Stomach (tissue), 9 donors: Measurements from ENCODE around the gene ANGPTL2. TPM values are rescaled to one million over a fixed set of nuclear protein-coding genes. Genes with fewer than 3 reads are reported as not detected.

Experiments used
- DNase-seq, 2 donors: peaks; one replicate each; pipeline versions ENCODE4 v3.0.0 to v3.0.0-alpha.2; 2013 to 2019
- H3K27ac ChIP-seq, 5 donors: fragments of 200-600 bp in 4 of 5; sonication (generic) in 4 of 5; one replicate each; pipeline ENCODE4 v1.5.1; 2013 to 2019; ENCODE audit warnings: mild to moderate bottlenecking in 1 of 5, moderate library complexity in 1 of 5
- H3K27me3 ChIP-seq, 3 donors: fragments of 200-600 bp; sonication (generic); one replicate each; pipeline ENCODE4 v1.5.1; 2017 to 2019; ENCODE audit warnings: mixed run types in 1 of 3
- H3K36me3 ChIP-seq, 4 donors: fragments of 200-600 bp; sonication (generic); 1 replicate in 3 of 4; 2 replicates in 1 of 4; pipeline ENCODE4 v1.5.1; 2016 to 2019
- H3K4me1 ChIP-seq, 4 donors: fragments of 200-600 bp; sonication (generic); one replicate each; pipeline ENCODE4 v1.5.1; 2016 to 2019
- H3K4me3 ChIP-seq, 4 donors: fragments of 200-600 bp; sonication (generic) in 3 of 4; one replicate each; pipeline ENCODE4 v1.5.1; 2016 to 2019; ENCODE audit warnings: mild to moderate bottlenecking in 1 of 4
- H3K9me3 ChIP-seq, 4 donors: fragments of 200-600 bp; sonication (generic); one replicate each; pipeline ENCODE4 v1.5.1; 2016 to 2019
- EP300 ChIP-seq: sonication (generic); formaldehyde crosslinking; IDR thresholded peaks from one replicate; pipeline ENCODE4 v1.6.1; 2017; ENCODE audit warnings: antibody characterized with exemption
- POLR2A ChIP-seq, 4 donors: fragments of 450-650 bp; IDR thresholded peaks; one replicate each; pipeline ENCODE4 v1.6.1; 2016; ENCODE audit warnings: antibody characterized with exemption in 4 of 4, control low read depth in 2 of 4, mild to moderate bottlenecking in 1 of 4, moderate library complexity in 1 of 4
- POLR2AphosphoS5 ChIP-seq, 3 donors: sonication (generic); formaldehyde crosslinking; IDR thresholded peaks; one replicate each; pipeline ENCODE4 v1.6.1; 2016; ENCODE audit warnings: antibody characterized with exemption in 3 of 3
- WGBS, 5 donors: extraction: QIAGEN DNeasy Blood & Tissue Kit in 3 of 5; methylation state at CpG; one replicate each; pipeline versions ENCODE4 v1.1.5 to v1.1.7; 2013 to 2018; 5-methylcytosine and 5-hydroxymethylcytosine counted together
- intact Hi-C: fragments of 100-400 bp; cut with DNase I; formaldehyde crosslinking; loops from one replicate; pipeline ENCODE4 v1.15.1; 2023; ENCODE audit warnings: low total_unique reads
- polyA plus RNA-seq, 3 donors: library from polyadenylated mRNA; stranded (reverse); fragments of 200-250 nt; gene quantifications; one replicate each; pipeline ENCODE4 v1.2.3, GENCODE V29; 2013
- total RNA-seq, 5 donors: library from RNA; depleted of rRNA; stranded (reverse); fragments of >200 nt; gene quantifications; one replicate each; pipeline versions ENCODE4 v1.1.0 to v1.2.3, GENCODE V29; 2014 to 2016
- TF ChIP-seq, protein P1 (sequence below), 7 experiments: fragments of 450-650 bp in 4 of 7; fragments of 200-600 bp in 3 of 7; sonication (generic) in 3 of 7; IDR thresholded peaks; one replicate each; pipeline ENCODE4 v1.5.1; 2016 to 2019; ENCODE audit warnings: antibody characterized with exemption in 7 of 7, control low read depth in 2 of 7, mild to moderate bottlenecking in 1 of 7
- donor health status: healthy with polysubstance abuse.
- donor health status: Bipolar disorder and iron deficiency.
- donor health status: healthy.

The ANGPTL2 gene
- total and polyA plus RNA-seq, 8 donors: 5.7 to 26.3 (median 10.2) TPM

DNA sequence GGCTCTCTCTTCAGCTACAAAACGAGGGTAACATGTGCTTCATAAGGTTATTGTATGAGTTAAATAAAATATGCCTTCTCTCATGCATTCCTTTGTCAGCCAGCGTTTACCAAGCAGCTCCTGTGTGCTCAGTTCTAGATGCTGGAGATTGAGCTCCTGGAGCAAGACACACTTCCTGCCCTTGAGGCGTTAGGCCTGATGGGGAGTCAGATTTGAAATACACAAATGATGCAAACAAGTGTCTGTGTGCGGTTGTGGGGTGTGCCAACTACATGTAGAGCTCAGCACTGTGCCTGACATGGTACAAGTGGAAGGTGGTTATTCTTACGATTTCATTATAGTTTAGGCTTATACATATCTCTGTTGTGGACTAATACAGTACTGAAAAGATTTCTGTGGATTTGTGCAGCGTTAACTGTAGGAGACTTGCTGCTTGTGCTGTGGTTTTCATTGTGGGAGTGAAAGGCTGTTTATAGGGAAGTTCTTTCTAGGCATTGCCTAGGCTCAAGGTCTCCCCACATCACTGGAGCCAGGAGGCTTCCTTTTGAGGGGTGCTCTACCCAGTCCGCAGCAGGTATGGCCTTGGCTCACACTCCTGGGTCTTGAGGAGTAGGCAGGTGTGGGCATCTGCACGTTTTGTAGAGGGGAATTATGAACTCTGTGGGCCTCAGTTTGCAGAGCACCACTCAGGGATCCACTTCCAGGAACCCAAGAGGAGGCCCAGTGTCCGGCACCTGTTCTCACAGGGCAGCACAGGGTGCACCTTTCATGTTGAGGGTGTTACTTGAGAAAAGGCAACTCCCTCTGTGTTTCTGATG lies 39.8 kb upstream of the ANGPTL2 start:
- 60 to 65% (median 64%) methylated on average over 6 to 9 of the region's 9 CpGs for WGBS, 5 donors
- Histone ChIP-seq H3K27ac (peak overlapping the region in 2 of 5 donors; percentile 6 to 15), H3K4me3 (no peak overlapping the region), H3K27me3 (no peaks in the 10 kb centered on the region), H3K36me3 (peaks cover 0 to 7% (median 2%) of the 10 kb centered on the region in 4 donors), H3K9me3 (no peaks in the 10 kb centered on the region), H3K4me1 (peaks cover 0 to 22% (median 10%) of the 10 kb centered on the region in 4 donors)
- intact Hi-C loops: no loop called here
- no peak for TF ChIP-seq POLR2AphosphoS5 (IDR thresholded peaks at IDR 0.05)
- TF ChIP-seq, protein P1, sequence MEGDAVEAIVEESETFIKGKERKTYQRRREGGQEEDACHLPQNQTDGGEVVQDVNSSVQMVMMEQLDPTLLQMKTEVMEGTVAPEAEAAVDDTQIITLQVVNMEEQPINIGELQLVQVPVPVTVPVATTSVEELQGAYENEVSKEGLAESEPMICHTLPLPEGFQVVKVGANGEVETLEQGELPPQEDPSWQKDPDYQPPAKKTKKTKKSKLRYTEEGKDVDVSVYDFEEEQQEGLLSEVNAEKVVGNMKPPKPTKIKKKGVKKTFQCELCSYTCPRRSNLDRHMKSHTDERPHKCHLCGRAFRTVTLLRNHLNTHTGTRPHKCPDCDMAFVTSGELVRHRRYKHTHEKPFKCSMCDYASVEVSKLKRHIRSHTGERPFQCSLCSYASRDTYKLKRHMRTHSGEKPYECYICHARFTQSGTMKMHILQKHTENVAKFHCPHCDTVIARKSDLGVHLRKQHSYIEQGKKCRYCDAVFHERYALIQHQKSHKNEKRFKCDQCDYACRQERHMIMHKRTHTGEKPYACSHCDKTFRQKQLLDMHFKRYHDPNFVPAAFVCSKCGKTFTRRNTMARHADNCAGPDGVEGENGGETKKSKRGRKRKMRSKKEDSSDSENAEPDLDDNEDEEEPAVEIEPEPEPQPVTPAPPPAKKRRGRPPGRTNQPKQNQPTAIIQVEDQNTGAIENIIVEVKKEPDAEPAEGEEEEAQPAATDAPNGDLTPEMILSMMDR (IDR thresholded peaks at IDR 0.05): no peak
- TF ChIP-seq POLR2A (IDR thresholded peaks at IDR 0.05): no peak
- no peak for TF ChIP-seq EP300
- peak in 1 of 2 donors; percentile 11 for DNase-seq

DNA sequence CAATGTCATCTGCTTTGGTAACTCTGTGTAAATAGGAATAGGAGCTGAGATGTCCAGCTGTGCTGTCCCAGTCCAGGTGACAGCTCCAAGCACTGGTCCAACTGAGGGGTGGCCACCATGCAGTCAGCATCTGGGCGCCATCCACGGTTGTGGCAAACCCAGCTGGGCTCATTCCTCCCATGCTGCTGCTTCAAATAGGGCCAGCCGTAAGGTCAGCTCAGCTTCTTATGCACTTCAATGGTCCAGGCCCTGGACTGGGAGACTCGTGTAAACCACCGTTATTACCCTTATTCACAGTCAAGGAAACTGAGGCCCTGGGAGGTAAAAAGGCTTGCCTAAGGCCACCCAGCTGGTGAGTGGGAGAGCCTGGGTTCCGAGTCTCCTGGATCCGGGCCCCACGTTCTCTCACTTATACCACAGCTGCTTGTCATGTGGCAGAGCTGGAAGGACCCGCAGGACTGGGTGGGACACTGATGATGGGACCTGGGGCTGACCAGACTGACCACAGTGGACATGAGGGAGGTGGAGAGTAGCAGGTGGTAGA lies 38.7 kb upstream of the ANGPTL2 start:
- H3K27me3 ChIP-seq: no peaks in the 10 kb centered on the region
- TF ChIP-seq EP300 (no peak), POLR2AphosphoS5 (IDR thresholded peaks at IDR 0.05) (no peak), POLR2A (IDR thresholded peaks at IDR 0.05) (no peak)
- TF ChIP-seq, protein P1 (IDR thresholded peaks at IDR 0.05): no peak
- WGBS, 5 donors: 94 to 98% (median 97%) methylated on average over 6 to 9 of the region's 9 CpGs
- DNase-seq: peak in 1 of 2 donors; percentile 17
- H3K27ac ChIP-seq: peak overlapping the region in 1 of 5 donors; percentile 55
- H3K36me3 ChIP-seq: no peaks in the 10 kb centered on the region
- no peaks in the 10 kb centered on the region for H3K9me3 ChIP-seq
- H3K4me3 ChIP-seq: no peak overlapping the region
- peaks cover 0 to 22% (median 10%) of the 10 kb centered on the region in 4 donors for H3K4me1 ChIP-seq
- intact Hi-C loops: no loop called here

DNA sequence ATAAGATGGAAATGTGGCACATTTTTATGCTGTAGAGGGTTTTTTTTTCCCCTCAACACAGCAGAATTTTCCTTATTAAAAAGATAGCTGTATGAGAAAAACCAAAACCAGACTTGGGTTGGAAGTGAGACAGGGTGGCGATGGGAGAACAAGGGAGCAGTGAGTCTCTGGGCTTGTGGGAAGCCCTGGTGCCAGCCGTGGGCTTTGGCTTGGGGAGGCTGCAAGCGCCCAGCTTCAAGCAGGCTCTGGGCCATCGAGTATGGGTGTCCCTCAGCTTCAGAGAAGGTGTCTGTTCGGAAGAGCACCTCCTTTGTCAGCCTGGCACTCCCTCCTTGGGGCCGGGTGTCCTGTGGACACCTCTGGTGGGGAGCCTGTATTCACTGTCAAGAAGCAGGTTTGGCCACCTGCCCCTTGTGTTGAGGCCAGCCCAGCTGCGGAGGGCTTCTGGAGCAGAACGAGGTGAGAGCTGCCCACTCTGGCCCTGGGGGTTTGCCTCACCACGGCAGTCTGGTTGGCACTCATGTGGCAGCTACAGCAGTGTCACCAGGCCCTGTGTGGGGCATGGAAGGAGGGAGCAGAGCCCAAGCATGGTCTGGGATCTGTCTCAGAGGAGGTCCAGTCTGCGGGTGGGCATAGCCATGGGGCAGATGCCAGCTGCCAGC lies 37.6 kb upstream of the ANGPTL2 start:
- H3K36me3 ChIP-seq: no peaks in the 10 kb centered on the region
- intact Hi-C loops: no loop called here
- peaks cover 0 to 28% (median 13%) of the 10 kb centered on the region in 4 donors for H3K4me1 ChIP-seq
- DNase-seq: peak in 1 of 2 donors; percentile 11
- H3K4me3 ChIP-seq: no peak overlapping the region
- no peaks in the 10 kb centered on the region for H3K9me3 ChIP-seq
- WGBS, 5 donors: 88 to 91% (median 90%) methylated on average over 7 to 10 of the region's 10 CpGs
- no peaks in the 10 kb centered on the region for H3K27me3 ChIP-seq
- TF ChIP-seq EP300: no peak
- TF ChIP-seq POLR2AphosphoS5 (IDR thresholded peaks at IDR 0.05): no peak
- TF ChIP-seq, protein P1 (IDR thresholded peaks at IDR 0.05): no peak
- TF ChIP-seq POLR2A (IDR thresholded peaks at IDR 0.05): no peak
- H3K27ac ChIP-seq: peak overlapping the region in 2 of 5 donors; percentile 12 to 55

DNA sequence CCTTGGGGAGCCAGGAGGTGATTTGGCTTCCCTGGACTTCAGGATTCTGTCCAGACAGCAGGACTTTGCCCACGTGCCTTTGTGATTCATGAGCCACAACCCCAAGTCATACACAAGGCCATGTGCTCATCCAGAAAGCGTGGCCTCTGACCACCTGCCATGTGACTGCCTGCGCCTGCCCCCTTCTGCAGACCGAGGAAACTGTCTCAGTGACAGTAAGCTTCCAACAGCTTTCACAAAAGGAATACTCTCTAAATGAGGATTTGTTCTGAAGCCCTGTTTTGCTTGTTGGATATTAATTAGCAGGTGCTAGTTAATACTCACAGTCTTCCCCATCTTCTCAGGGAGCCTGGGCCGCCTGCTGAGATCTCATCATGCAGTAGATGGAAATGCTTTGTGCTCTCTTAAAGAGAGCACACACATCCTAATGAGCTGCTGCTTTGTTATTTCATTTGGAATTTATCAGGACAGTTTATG lies 36.9 kb upstream of the ANGPTL2 start:
- Histone ChIP-seq H3K27me3 (no peaks in the 10 kb centered on the region), H3K4me1 (peaks cover 0 to 35% (median 17%) of the 10 kb centered on the region in 4 donors), H3K9me3 (no peaks in the 10 kb centered on the region), H3K36me3 (no peaks in the 10 kb centered on the region), H3K4me3 (no peak overlapping the region), H3K27ac (peak overlapping the region in 2 of 5 donors; percentile 12 to 55)
- 65 to 76% (median 67%) methylated on average over 3 to 5 of the region's 5 CpGs for WGBS, 5 donors
- TF ChIP-seq, protein P1 (IDR thresholded peaks at IDR 0.05): no peak
- TF ChIP-seq POLR2AphosphoS5 (IDR thresholded peaks at IDR 0.05) (peak in 2 of 3 donors; percentile 14 to 62), EP300 (no peak)
- intact Hi-C loops: no loop called here
- DNase-seq: peak; percentile 26 to 58
